ENCODE measurements around the gene MPHOSPH10. TPM values are rescaled to one million over a fixed set of nuclear protein-coding genes. Genes with fewer than 3 reads are reported as not detected.

The MPHOSPH10 gene
- total and polyA plus RNA-seq, 2 donors (not counting 1 experiment from before 2014, with no cell fraction given) = 5.6 to 51.8 TPM

- ChIA-PET POLR2A (no interaction called here), CTCF (interaction anchor here (1.0 to 3.2 kb wide), 9 partner anchors 11 to 358 kb away, joined by 3 to 14 read pairs (median 6); partner anchors contain the start of genes MCEE and NAGK)
- no peaks in the 10 kb centered on the region for H3K9me3 ChIP-seq (ENCODE audit: control extremely low read depth in 1 of 3, control insufficient read depth in 2 of 3, insufficient read depth in 1 of 3, low read length in 2 of 3)
- H3K4me3 ChIP-seq (ENCODE audit: control extremely low read depth in 1 of 5, extremely low read depth in 1 of 5, insufficient read depth in 1 of 5, low read depth in 2 of 5, low read length in 4 of 5) = no peak overlapping the region
- no peak overlapping the region for H3K27ac ChIP-seq (ENCODE audit: low read length in 2 of 2)
- peaks cover 6 to 7% of the 10 kb centered on the region in 2 donors for H3K4me1 ChIP-seq (ENCODE audit: control insufficient read depth in 2 of 2, insufficient read depth in 2 of 2, low read length in 2 of 2)
- H3K79me2 ChIP-seq (ENCODE audit: control insufficient read depth, insufficient read depth, low read length) = no peaks in the 10 kb centered on the region
- H3K36me3 ChIP-seq (replicated peaks in 1 of 2; ENCODE audit: control extremely low read depth in 1 of 2, control insufficient read depth in 1 of 2, extremely low read depth in 1 of 2, insufficient read depth in 2 of 2, low read length in 1 of 2) = peaks cover 5 to 14% of the 10 kb centered on the region in 2 experiments
- H4K20me1 ChIP-seq (ENCODE audit: control insufficient read depth, insufficient read depth, low read length, poor library complexity, severe bottlenecking) = no peaks in the 10 kb centered on the region
- no peak overlapping the region for H3K9ac ChIP-seq (ENCODE audit: low read length)
- TF ChIP-seq EZH2 (IDR thresholded peaks at IDR 0.05; ENCODE audit: borderline replicate concordance, insufficient read depth, low read depth, low read length, poor library complexity, severe bottlenecking) = no peak
- TF ChIP-seq, protein P1, sequence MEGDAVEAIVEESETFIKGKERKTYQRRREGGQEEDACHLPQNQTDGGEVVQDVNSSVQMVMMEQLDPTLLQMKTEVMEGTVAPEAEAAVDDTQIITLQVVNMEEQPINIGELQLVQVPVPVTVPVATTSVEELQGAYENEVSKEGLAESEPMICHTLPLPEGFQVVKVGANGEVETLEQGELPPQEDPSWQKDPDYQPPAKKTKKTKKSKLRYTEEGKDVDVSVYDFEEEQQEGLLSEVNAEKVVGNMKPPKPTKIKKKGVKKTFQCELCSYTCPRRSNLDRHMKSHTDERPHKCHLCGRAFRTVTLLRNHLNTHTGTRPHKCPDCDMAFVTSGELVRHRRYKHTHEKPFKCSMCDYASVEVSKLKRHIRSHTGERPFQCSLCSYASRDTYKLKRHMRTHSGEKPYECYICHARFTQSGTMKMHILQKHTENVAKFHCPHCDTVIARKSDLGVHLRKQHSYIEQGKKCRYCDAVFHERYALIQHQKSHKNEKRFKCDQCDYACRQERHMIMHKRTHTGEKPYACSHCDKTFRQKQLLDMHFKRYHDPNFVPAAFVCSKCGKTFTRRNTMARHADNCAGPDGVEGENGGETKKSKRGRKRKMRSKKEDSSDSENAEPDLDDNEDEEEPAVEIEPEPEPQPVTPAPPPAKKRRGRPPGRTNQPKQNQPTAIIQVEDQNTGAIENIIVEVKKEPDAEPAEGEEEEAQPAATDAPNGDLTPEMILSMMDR (IDR thresholded peaks at IDR 0.05) = no peak
- 73% methylated on average over 6 of the region's 6 CpGs for WGBS (ENCODE audit: insufficient coverage)
- Mint-ChIP-seq H3K27ac (no peak overlapping the region), H3K27me3 (peaks cover 4% of the 10 kb centered on the region), H3K4me1 (peaks cover 5% of the 10 kb centered on the region), H3K4me3 (no peak overlapping the region), H3K9me3 (ENCODE audit: insufficient read depth) (no peaks in the 10 kb centered on the region)
- no peak overlapping the region for H3K4me2 ChIP-seq (replicated peaks; ENCODE audit: low read depth, low read length, poor library complexity, severe bottlenecking)
- ATAC-seq (ENCODE audit: low read depth) (peak; percentile 36), DNase-seq (peak; percentile 23)
- intact Hi-C loops (cut with micrococcal nuclease) = loop anchor here (1.0 kb wide), 1 partner anchor 105 kb away; no protein-coding TSS in a partner anchor
- H2AFZ ChIP-seq (ENCODE audit: insufficient read depth, low read depth, low read length, poor library complexity, severe bottlenecking) = no peak overlapping the region
- H3K27me3 ChIP-seq (replicated peaks in 1 of 4; ENCODE audit: control extremely low read depth in 1 of 4, control insufficient read depth in 3 of 4, insufficient read depth in 4 of 4, low read length in 3 of 4) = peaks cover 0 to 5% (median 2%) of the 10 kb centered on the region in 4 experiments
Observed at GRCh38 chr2:71154798-71155197, 24.4 kb downstream of the MPHOSPH10 start.

DNA sequence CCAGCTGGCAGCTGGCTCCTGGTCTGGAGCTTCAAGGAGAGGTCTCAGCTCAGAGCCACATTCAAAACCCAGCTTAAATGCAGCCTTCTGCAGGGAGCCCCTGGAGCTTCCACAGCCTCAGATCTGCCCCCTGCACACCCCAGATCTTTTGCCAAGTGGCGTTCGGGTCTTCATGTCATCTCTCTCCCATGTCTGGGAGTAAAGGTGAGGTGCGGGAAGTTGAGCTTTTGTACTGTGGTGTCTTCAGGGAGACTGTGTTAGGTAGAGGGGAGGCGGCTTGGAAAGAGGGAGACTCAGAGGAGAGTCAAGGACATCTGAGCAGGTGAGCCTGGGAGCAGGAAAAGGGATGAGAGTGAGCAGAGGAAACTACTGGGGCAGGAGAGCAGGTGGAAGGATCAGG, 25.4 kb downstream of the MPHOSPH10 start:
- POLR2A ChIA-PET = no interaction called here
- intact Hi-C loops (cut with micrococcal nuclease) = loop anchor here (2.0 kb wide), 1 partner anchor 123 kb away; no protein-coding TSS in a partner anchor
- ATAC-seq (ENCODE audit: low read depth) (no peak), DNase-seq (no peak)
- Histone ChIP-seq H4K20me1 (ENCODE audit: control insufficient read depth, insufficient read depth, low read length, poor library complexity, severe bottlenecking) (no peaks in the 10 kb centered on the region), H2AFZ (ENCODE audit: insufficient read depth, low read depth, low read length, poor library complexity, severe bottlenecking) (no peak overlapping the region), H3K27ac (ENCODE audit: low read length in 2 of 2) (no peak overlapping the region), H3K4me3 (ENCODE audit: control extremely low read depth in 1 of 5, extremely low read depth in 1 of 5, insufficient read depth in 1 of 5, low read depth in 2 of 5, low read length in 4 of 5) (no peak overlapping the region), H3K79me2 (ENCODE audit: control insufficient read depth, insufficient read depth, low read length) (no peaks in the 10 kb centered on the region), H3K36me3 (replicated peaks in 1 of 2; ENCODE audit: control extremely low read depth in 1 of 2, control insufficient read depth in 1 of 2, extremely low read depth in 1 of 2, insufficient read depth in 2 of 2, low read length in 1 of 2) (peaks cover 3 to 4% of the 10 kb centered on the region in 2 experiments), H3K4me1 (ENCODE audit: control insufficient read depth in 2 of 2, insufficient read depth in 2 of 2, low read length in 2 of 2) (peaks cover 6 to 7% of the 10 kb centered on the region in 2 donors), H3K27me3 (replicated peaks in 1 of 4; ENCODE audit: control extremely low read depth in 1 of 4, control insufficient read depth in 3 of 4, insufficient read depth in 4 of 4, low read length in 3 of 4) (peaks cover 0 to 5% (median 2%) of the 10 kb centered on the region in 4 experiments), H3K4me2 (replicated peaks; ENCODE audit: low read depth, low read length, poor library complexity, severe bottlenecking) (no peak overlapping the region), H3K9me3 (ENCODE audit: control extremely low read depth in 1 of 3, control insufficient read depth in 2 of 3, insufficient read depth in 1 of 3, low read length in 2 of 3) (no peaks in the 10 kb centered on the region), H3K9ac (ENCODE audit: low read length) (no peak overlapping the region)
- Mint-ChIP-seq H3K4me3 (no peak overlapping the region), H3K27ac (no peak overlapping the region), H3K4me1 (peaks cover 5% of the 10 kb centered on the region), H3K27me3 (peaks cover 4% of the 10 kb centered on the region), H3K9me3 (ENCODE audit: insufficient read depth) (no peaks in the 10 kb centered on the region)
- TF ChIP-seq, protein P1 (IDR thresholded peaks at IDR 0.05) = no peak
- CTCF ChIA-PET = interaction anchor here (0.7 to 3.2 kb wide), 4 partner anchors 35 to 355 kb away, joined by 3 to 14 read pairs (median 4); no protein-coding TSS in a partner anchor
- WGBS (ENCODE audit: insufficient coverage) = 88% methylated on average over 2 of the region's 4 CpGs
